BJ (cell line): Measurements from ENCODE around the gene DEFB127. TPM values are rescaled to one million over a fixed set of nuclear protein-coding genes. Genes with fewer than 3 reads are reported as not detected.

ENCODE experiments used
- CTCF ChIA-PET: fragments of 350-600 bp; formaldehyde crosslinking; extraction: SDS; loops from one replicate; lab custom pipeline; 2021; ENCODE audit warnings: antibody characterized with exemption, inconsistent platforms; lab: Yijun Ruan, JAX
- POLR2A ChIA-PET: fragments of 300-600 bp; sonication (Branson Sonifier 250); formaldehyde crosslinking; extraction: SDS; loops from one replicate; lab custom pipeline; 2021; ENCODE audit warnings: antibody characterized with exemption; lab: Charles Lee
- DNase-seq: peaks from one replicate; pipeline ENCODE4 v3.0.0-alpha.2; 2011; ENCODE audit warnings: low read depth
- H3K27me3 ChIP-seq: 2 replicates; pipeline ENCODE4 v1.6.0; 2011; ENCODE audit warnings: low read length; ENCODE audit not compliant: control insufficient read depth, insufficient read depth
- H3K36me3 ChIP-seq: 2 replicates; pipeline ENCODE4 v1.5.1; 2011; ENCODE audit warnings: low read length; ENCODE audit not compliant: control insufficient read depth, insufficient read depth
- H3K4me3 ChIP-seq: 2 replicates; pipeline ENCODE4 v1.5.1; 2011; ENCODE audit warnings: low read depth, mild to moderate bottlenecking, control low read depth, low read length
- polyA plus RNA-seq: library from polyadenylated mRNA; depleted of rRNA; stranded (reverse); fragments of >200 nt; gene quantifications from 2 replicates; pipeline ENCODE4 v1.2.3, GENCODE V29; 2011
- TF ChIP-seq, protein P1 (sequence below): IDR thresholded peaks from 2 replicates; pipeline ENCODE4 v1.5.1; 2011; ENCODE audit warnings: low read depth, mild to moderate bottlenecking, control low read depth, inconsistent platforms, low read length, moderate library complexity; ENCODE audit not compliant: insufficient read depth

The DEFB127 gene
- polyA plus RNA-seq, 1 experiment, result not detected

DNA sequence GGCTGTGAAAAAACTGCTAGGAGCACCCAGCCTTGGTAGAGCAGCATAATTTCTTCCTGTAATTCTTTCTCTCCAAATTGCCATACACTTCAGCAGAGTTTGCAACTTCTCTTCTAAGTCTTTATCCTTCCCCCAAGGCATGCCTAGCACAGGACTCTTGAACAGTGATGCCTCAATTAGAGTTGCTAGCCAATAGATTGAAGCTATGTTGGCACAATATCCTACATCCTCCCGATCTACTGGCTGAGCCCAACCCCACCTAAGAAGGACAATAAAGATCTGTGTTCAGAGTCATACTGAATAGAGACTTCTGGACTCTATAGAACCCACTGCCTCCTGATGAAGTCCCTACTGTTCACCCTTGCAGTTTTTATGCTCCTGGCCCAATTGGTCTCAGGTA, 15.0 kb upstream of the DEFB127 start, which contains the start of gene DEFB126:
Gene DEFB126 (plus strand): TSS at position 301 of the 400 bp plus-strand sequence. CDS start 39 bp downstream, at position 340.
- ChIA-PET POLR2A (no interaction called here), CTCF (no interaction called here)
- no peak within 1 kb of the TSS for H3K4me3 ChIP-seq
- TF ChIP-seq, protein P1, sequence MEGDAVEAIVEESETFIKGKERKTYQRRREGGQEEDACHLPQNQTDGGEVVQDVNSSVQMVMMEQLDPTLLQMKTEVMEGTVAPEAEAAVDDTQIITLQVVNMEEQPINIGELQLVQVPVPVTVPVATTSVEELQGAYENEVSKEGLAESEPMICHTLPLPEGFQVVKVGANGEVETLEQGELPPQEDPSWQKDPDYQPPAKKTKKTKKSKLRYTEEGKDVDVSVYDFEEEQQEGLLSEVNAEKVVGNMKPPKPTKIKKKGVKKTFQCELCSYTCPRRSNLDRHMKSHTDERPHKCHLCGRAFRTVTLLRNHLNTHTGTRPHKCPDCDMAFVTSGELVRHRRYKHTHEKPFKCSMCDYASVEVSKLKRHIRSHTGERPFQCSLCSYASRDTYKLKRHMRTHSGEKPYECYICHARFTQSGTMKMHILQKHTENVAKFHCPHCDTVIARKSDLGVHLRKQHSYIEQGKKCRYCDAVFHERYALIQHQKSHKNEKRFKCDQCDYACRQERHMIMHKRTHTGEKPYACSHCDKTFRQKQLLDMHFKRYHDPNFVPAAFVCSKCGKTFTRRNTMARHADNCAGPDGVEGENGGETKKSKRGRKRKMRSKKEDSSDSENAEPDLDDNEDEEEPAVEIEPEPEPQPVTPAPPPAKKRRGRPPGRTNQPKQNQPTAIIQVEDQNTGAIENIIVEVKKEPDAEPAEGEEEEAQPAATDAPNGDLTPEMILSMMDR, result no peak
- no peak for DNase-seq
- H3K27me3 ChIP-seq, result 0 out of 2 replicates have a peak, but pooled peaks cover 2% of the 10 kb centered on the region
- no peaks in the 10 kb centered on the region for H3K36me3 ChIP-seq

DNA sequence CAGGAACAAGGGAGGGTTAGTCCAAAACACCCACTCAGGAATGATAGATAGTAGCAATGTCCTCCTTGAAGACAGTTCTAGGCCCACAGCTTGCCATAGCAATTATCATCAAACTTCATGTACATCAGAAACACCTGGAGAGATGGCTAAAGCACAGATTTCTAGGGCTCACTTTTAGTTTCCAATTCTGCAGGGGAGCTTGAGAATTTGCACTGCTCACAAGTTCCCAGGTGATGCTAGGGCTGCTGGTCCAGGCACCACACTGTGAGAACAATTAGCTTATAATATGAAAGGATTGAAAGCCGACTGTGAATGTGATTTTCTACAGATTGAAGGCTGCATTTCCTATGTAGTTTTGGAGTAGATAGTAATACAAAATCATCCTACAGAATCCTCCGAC, 11.4 kb upstream of the DEFB127 start:
- no peak for DNase-seq
- H3K36me3 ChIP-seq, result no peaks in the 10 kb centered on the region
- H3K27me3 ChIP-seq, result peaks cover 2% of the 10 kb centered on the region; the same call in 1 of the 2 replicates
- ChIA-PET CTCF (no interaction called here), POLR2A (no interaction called here)
- H3K4me3 ChIP-seq, result no peak overlapping the region
- TF ChIP-seq, protein P1, result no peak

DNA sequence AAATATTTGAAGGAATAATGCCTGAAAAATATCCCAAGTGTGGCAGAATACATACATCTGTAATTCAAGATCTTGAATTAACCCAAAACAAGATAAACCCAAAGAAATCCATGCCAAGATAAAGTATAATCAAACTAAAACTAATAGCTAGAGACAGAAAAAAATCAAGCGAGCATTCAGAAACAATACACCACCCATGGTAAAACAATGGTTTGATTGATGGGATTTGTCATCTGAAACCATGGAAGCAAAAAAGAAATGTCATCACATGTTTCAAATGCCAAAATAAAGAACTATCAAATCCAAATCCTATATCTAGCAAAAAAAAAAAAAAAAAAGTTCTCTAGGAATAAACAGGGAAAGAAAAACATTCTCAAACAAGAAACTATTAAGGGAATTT, 5.1 kb upstream of the DEFB127 start:
- TF ChIP-seq, protein P1, result no peak
- no peaks in the 10 kb centered on the region for H3K36me3 ChIP-seq
- ChIA-PET CTCF (no interaction called here), POLR2A (no interaction called here)
- no peak for DNase-seq
- H3K4me3 ChIP-seq, result no peak overlapping the region
- no peaks in the 10 kb centered on the region; the same call in 1 of the 2 replicates for H3K27me3 ChIP-seq

DNA sequence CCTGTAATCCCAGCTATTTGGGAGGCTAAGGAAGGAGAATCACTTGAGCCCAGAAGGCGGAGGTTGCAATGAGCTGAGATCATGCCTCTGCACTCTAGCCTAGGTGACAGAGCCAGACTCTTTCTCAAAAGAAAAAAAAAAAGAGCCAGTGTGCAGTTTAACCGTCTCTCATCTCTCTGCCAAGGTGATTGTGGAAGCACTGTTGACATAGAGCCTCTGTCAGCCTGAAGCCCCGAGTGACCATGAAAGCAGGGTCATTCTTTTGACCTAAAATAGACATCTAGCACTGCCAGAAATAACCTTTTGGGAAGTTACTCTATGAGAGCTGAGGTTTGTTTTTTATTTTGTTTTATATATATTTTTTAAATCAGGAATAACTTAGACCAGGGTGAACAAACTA, 7.4 kb downstream of the DEFB127 start:
- ChIA-PET POLR2A (no interaction called here), CTCF (no interaction called here)
- Histone ChIP-seq H3K36me3 (no peaks in the 10 kb centered on the region), H3K4me3 (no peak overlapping the region), H3K27me3 (no peaks in the 10 kb centered on the region)
- no peak for DNase-seq
- TF ChIP-seq, protein P1, result no peak

DNA sequence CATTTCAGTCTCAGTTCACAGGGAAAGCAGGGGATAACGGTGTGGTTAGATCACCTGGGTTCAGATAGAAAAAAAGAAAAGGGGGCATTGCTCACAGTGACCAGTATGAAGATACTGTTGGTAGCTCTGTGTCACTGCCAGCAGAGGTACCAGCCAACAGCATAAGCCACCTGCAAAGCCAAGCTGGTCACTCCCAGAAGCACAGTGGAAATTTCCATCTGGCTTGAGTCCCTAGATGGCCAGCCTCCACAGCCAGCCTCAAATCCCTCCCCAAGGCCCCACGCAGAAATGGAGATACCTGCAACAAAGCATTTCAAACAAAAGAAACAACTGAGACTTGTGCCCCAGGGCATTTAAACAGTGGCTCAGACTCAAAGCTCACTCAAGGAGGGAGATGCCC, 11.6 kb downstream of the DEFB127 start:
- Histone ChIP-seq H3K27me3 (no peaks in the 10 kb centered on the region), H3K4me3 (no peak overlapping the region), H3K36me3 (no peaks in the 10 kb centered on the region)
- TF ChIP-seq, protein P1, result no peak
- CTCF ChIA-PET, result interaction anchor here (2.2 kb wide), 1 partner anchor 11 kb away, joined by 5 read pairs; no protein-coding TSS in a partner anchor
- no peak for DNase-seq
- POLR2A ChIA-PET, result no interaction called here
